HPDE6-E6E7 (cell line): ENCODE measurements around the gene TLR10.
"Not testable (repeated sequence)": the region's sequence is repeated elsewhere in the genome, so short reads cannot be mapped to it uniquely, and the experiment has no call there.

Experiments
- DNase-seq: peaks from one replicate; pipeline ENCODE4 v3.0.0; 2011; ENCODE audit warnings: missing footprints; ENCODE audit errors: extremely low spot score

Gene TLR10

DNA sequence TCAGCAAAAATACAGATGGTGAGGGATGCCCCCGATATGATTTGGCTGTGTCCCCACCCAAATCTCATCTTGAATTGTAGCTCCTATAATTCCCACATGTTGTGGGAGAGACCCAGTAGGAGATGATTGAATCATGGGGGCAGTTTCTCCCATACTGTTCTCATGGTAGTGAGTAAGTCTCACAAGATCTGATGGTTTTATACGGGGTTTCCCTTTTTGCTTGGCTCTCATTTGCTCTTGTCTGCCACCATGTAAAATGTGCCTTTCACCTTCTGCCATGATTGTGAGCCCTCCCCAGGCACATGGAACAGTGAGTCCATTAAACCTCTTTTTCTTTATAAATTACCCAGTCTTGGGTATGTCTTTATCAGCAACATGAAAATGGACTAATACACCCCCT is 15.8 kb downstream of the TLR10 start:
- not testable (repeated sequence) for DNase-seq

GRCh38 chr4:38765382-38765781 is 17.4 kb downstream of the TLR10 start:
- no peak for DNase-seq

DNA sequence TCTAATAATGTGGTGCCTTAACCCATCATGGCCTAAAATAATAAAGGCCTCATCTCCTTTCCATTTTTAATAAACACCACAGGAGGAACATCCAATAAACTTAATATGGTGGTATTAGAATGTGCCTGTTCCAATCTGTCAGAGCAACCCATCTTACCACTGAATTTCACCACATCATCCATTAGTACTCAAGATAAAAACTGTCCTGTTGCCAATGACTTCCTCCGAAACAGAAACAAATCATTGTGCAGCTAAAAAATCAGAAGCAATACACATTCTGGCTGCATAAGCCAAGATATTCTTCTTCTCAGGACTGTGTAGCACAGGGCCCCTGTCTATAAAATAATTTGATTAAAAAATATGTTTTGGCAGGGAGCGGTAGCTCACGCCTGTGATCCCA is 18.5 kb downstream of the TLR10 start:
- DNase-seq, result no peak

DNA sequence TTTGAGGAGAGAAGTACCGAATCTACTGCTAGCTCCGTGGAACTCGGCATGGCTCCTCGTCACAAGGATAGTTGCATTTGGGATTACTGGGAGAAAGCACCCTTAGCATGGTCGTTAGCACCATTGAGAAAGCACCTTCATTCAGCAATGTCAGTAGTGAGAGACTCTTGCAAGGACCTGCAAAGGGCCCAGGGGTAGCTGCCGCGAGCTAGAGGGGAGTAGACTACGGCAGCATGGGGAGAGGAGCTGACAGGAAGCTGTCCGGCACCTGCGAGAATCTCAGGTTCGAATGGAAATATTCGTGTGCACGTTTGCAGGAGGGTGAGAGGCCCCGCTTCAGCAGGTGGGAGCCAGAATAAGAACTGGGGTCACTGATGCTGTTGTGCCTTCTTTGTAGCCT is 20.2 kb downstream of the TLR10 start:
- DNase-seq, result no peak

DNA sequence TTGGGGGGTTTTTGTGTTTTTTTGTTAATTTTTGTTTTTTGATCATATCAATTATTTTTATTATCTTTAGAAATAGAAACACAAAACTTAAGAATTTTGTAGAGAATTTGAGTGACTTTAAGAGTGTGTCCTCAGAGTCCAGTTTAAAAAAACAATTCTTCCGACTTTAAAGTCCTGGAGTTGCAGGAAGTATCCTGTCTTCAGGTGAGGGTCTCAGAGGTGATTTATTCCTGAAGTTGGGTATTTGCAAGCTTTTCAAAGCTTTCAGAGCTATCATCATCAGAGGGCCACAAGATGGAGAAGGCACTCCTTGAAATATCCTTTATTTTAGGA is 23.0 kb downstream of the TLR10 start:
- no peak for DNase-seq

- no peak for DNase-seq
Measured at GRCh38 chr4:38759113-38759789, 23.5 kb downstream of the TLR10 start.

DNA sequence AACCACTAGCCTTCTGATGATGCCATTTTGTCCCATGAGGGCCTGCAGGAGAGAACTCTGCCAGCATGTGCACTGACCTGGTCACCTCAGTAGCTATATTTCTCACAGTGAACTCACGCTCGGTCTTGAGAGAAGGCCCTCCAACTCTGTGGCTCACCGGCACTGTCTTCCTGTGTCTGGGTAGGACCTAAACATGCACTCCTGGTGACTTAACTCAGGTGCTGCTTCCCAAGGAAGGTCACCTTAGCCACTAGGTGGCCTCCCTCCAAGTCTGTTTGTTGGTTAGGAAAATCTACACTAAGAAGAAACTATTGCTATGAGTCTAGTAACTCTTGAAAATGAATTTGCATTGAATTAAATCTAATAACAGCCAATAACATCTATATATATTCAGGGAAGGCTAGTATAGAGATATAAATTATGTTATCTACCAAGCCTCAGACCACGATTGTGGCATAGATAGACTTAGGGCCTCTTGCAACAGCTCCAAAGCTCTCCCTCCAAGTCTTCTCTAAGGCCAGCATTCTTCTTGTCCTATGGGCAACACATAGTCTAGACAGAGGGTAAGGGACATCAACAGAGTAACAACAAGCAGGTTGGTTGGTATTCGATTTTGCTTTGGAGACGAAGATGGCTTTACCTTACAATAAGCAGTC is 24.7 kb downstream of the TLR10 start:
- no peak for DNase-seq

GRCh38 chr4:38752941-38753806 is 29.6 kb downstream of the TLR10 start:
- DNase-seq, result peak; percentile 60

GRCh38 chr4:38752372-38752940 is 30.3 kb downstream of the TLR10 start:
- DNase-seq, result peak; percentile 27

DNA sequence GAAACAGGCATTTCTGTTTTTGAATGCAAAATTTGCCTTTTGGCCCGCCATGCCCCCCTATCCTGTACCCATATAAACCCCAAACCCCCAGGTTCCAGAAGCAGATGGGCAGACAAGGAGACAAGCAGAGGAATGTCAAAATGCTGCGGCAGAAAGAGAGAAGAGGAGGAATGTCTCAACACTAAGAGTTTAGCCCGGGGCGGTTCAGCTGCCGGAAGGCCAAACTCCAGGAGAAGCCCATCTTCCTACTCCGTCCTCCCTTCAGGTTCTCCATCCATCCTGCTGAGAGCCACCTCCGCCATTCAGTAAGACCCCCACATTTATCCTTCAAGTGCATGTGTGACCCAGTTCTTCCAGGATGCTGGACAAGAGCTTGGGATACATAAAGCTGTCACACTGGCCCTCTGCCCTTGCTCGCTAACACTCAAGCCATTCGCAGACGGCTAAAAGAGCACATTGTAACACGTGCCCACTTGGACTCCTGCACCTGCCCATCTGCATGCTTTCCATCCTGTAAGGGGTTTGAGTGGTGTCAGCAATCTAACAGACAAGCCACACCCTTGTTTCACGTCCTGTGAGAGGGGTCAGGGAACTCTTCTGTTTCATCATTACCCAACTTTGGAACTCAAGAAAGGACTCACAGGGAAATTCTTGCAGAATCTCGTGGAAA is 31.3 kb downstream of the TLR10 start:
- DNase-seq, result no peak

DNA sequence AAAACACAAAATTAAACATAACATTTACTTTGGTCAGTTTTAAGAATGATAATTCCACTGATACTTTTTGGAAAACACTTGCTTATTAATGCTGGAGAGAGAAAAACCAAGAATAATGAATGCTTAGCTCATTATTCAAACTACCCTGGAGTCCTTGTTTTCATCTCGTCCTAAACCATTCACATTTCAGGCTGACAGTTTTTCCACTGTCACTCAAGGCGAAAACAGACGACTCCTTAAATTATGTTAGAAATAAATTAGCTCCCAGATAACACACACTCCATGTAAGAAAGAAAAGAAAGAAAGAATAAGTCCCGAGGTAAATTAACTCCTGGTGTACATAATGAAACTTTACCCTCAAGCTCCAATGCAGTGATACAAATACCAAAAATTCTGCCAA is 33.5 kb downstream of the TLR10 start:
- DNase-seq, result no peak

GRCh38 chr4:38747629-38748028 is 35.2 kb downstream of the TLR10 start:
- DNase-seq, result no peak

- DNase-seq, result no peak
Measured at GRCh38 chr4:38745881-38746280, 36.9 kb downstream of the TLR10 start.

GRCh38 chr4:38743866-38744265 is 38.9 kb downstream of the TLR10 start:
- DNase-seq, result no peak

DNA sequence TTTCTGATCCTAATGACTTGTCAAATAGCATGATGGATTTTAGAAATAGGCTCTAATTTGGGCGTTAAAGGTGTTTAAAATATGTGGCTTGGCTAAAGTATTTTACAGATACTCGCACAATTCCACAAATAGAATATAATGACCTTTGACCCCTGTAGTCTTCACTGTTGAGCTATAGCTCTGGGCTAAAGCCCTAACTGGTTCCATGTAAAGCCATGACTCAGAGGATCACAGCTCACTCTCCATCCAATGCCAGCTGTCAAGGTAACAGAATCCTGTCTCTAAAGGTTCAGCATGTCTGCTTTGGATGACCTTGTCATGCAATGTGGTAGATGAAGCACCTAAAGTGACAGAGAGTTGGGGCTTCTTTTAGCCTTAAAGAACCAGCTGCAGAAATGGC is 42.5 kb downstream of the TLR10 start:
- no peak for DNase-seq

GRCh38 chr4:38738940-38739803 is 43.6 kb downstream of the TLR10 start:
- no peak for DNase-seq

GRCh38 chr4:38735870-38736269 is 46.9 kb downstream of the TLR10 start:
- no peak for DNase-seq

- DNase-seq, result no peak
Measured at GRCh38 chr4:38734911-38735310, 47.9 kb downstream of the TLR10 start.

- no peak for DNase-seq
Measured at GRCh38 chr4:38734446-38734845, 48.3 kb downstream of the TLR10 start.

DNA sequence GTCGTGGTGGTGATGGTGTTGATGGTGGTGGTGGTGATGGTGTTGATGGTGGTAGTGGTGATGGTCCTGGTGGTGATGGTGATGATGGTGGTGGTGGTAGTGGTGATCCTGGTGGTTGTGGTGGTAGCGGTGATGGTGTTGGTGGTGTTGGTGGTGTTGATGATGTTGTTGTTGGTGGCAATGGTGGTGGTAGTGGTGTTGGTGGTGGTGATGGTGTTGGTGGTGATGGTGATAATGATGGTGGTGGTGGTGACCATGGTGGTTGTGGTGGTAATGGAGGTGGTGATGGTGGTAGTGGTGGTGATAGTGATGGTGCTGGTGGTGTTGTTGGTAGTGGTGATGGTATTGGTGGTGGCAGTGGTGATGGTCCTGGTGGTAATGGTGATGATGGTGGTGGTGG is 49.1 kb downstream of the TLR10 start:
- DNase-seq, result no peak
